Stimulated activated CD4-positive, alpha-beta T cell treated with anti-CD3 and anti-CD28 coated beads, TNF-alpha, amount 100 ng/mL, for 4 hours (primary cell): ENCODE results near the gene ENPP1.
"Not testable (repeated sequence)": the region's sequence is repeated elsewhere in the genome, so short reads cannot be mapped to it uniquely, and the experiment has no call there.

Experiments
- DNase-seq, 3 experiments: peaks; one replicate each; pipeline ENCODE4 v3.0.0-alpha.2; 2020; ENCODE audit warnings: low read depth in 3 of 3

The ENPP1 gene

GRCh38 chr6:131916091-131916796, 108.4 kb downstream of the ENPP1 start:
- DNase-seq = not testable (repeated sequence)

GRCh38 chr6:131916847-131917246, 109.0 kb downstream of the ENPP1 start:
- DNase-seq = no peak

GRCh38 chr6:131917318-131917717, 109.5 kb downstream of the ENPP1 start:
- DNase-seq = no peak

DNA sequence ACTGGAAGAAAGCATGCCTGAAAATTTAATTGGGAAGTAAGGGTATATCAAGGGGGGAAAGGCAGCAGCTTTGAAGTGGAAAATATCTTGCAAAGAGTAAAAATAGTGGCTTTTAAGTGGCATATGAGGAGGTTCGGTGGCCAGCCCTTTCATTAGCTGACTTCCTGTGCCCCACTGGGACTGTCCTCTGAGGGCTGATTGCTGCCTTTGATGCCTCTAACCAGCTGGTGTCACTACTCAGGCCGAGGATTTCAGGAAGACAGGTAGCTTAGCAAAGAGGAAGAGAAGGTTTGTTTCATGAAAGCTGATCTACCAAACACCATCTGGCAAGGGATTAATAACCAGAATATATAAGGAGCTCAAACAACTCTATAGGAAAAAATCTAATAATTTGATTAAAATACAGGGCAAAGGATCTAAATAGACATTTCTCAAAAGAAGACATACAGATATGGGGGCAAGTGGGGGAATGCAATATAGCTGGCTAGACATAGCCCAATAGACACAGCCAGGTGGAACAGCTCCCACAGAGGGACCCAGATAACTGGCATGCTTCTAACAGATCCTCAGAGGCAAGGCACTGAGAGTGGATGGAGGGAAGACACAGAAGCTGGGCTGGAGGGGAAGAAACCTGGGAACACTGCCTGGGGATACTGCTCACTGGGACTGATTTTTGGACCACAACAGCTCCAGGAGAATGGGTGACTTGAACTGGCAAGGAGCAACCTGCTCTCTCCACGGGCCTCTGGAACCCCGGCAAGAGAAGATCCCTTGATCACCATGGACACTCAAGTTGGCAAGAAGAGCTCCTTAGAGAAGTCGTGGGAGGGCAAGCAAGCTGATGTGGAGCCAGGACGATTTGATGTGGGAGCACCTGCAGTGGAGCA, 110.2 kb downstream of the ENPP1 start:
- no peak for DNase-seq

GRCh38 chr6:131918650-131919355, 111.0 kb downstream of the ENPP1 start:
- DNase-seq = no peak

GRCh38 chr6:131920656-131921055, 112.8 kb downstream of the ENPP1 start:
- no peak for DNase-seq

GRCh38 chr6:131923356-131923755, 115.5 kb downstream of the ENPP1 start:
- no peak for DNase-seq

DNA sequence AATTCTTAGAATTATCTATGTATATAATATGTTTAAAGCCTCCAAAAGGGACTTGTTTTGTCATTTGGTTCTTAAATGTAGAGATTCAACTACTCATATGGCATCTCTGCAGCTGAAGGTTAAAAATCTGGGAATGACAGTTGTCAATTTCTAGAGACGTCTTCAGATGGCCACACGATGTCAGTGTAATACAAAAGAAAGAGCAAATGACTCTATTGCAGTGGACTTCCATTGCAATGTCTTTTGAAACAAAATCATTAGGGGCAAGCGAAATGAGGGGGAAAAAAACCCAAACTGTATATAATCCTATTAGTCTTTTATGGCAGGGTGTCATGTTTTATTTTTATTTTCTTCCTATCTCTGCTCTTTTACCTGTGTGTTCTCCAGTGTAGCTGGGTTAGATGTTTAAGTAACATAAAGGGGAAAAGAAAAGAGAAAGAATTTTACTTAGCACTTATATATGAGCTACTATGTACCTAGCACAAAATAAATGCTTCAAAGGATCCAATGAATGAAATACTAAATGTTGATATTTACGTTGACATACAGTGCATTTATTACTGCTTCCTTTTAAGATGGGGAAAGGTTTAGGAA, 117.2 kb downstream of the ENPP1 start:
- DNase-seq = no peak

- no peak for DNase-seq
These were observed 121.4 kb downstream of the ENPP1 start for GRCh38 chr6:131929264-131929663.

GRCh38 chr6:131929976-131930375, 122.2 kb downstream of the ENPP1 start:
- no peak for DNase-seq

DNA sequence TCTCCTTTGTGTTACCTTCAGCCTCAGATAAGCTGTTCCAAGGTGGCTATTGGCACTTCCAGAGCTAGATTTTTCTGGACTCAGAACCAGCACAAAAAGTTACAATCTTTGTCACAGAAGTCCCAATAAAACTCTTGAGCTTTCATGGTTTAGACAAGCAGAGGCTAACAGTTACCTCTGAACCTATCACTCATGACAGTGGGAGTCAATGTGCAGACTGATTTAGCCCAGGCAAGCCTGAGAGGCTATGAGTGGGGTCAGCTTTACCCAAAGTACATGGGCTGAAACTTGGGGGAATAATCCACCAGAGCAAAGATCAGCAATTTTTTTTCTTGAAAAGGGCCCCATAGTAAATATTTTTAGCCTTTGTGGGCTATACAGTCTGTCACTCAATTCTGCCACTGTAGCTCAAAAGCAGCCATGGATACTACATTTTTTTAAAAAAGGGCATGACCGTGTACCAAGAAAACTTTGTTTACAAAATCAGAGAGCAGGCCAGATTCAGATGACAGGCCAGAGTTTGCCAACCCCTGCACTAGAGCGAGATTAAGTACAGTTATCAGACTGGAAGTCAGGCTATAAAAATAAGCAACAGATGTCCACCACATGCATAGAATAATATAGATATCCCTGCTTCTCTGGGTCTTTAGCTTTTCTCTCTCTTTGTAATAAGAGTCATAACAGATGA, 123.4 kb downstream of the ENPP1 start:
- no peak for DNase-seq

DNA sequence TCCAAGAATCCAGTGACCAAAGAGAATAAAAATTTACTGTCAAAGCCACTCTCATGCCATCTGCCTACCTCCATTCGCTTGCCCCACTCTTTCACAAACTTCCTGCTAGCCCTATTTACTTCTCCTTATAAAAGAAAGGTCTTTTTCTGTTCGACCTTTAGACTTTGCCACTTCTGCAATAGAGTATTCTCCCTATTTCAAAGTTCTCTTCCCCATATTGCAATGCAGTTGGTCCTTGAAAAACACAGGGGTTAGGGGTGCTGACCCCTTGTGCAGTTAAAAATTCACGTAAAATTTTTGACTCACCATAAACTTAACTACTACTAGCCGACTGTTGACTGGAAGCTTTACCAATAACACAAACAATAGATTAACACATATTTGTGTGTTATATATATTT, 128.3 kb downstream of the ENPP1 start:
- DNase-seq = no peak

- no peak for DNase-seq
These were observed 129.4 kb downstream of the ENPP1 start for GRCh38 chr6:131937226-131937625.

DNA sequence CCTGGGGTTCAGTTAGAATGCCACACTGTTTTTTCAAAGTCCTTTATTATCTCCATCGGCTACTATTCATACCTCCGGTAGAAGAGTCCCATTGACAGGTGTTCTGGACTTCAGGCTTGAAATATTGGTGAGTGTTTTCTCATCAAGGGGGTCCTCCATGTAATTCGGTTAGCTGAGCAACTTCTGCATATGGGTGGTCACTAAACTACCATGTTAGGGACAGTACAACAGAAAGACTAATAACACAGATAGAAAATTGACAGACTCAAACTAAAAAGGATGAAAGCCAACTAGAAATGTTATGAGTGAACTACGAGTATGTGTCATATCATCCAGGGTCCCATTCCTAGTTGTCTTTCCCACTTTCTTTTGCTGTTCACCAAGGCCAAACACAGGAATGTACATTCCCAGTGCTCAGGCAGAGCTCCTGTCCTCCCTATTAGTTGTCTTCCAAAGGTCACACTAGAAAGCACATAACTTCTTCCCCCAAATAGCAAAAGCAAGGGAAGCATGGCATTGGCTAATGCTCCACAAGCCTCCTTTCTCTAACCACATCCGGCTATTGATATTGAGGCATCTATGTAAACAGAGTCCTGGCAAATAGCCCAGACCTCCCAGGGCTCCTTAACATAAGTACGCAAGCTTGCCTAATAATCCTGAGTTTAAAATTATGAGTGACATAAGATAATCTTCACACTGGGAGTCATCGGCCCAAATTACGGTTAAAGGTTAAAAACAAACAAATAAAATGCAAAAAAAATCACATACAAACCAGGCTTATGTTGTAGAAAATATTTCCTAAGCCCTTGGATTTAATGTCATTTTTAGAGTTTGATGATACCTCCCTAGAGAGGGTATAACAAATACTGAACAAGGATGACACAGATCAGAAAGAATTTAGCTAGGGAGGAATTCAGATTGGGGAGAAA, 130.1 kb downstream of the ENPP1 start:
- DNase-seq = no peak
